OCI-LY1 (cell line): ENCODE measurements around the gene TRMT44.

Experiments
- CTCF ChIP-seq: fragments of 200-600 bp; sonication (generic), shearing (Covaris generic); IDR thresholded peaks from 2 replicates; pipeline ENCODE4 v1.5.1; 2017; ENCODE audit warnings: mild to moderate bottlenecking, antibody characterized with exemption, low read length, moderate library complexity, mixed read lengths
- EZH2 ChIP-seq: fragments of 200-600 bp; sonication (generic), shearing (Covaris generic); IDR thresholded peaks from 2 replicates; pipeline ENCODE4 v1.8.0; 2017; ENCODE audit warnings: borderline replicate concordance, mixed run types, mild to moderate bottlenecking, antibody characterized with exemption, low read length, moderate library complexity, mixed read lengths

- TF ChIP-seq EZH2 = no peak
- peak; percentile 25; the same call in 1 of the 2 replicates for TF ChIP-seq CTCF
Measured at GRCh38 chr4:8428288-8429097, 12.1 kb upstream of the TRMT44 start.
